SJCRH30 (cell line): ENCODE results near the gene GJB4. TPM values are rescaled to one million over a fixed set of nuclear protein-coding genes. Genes with fewer than 3 reads are reported as not detected.
"Not testable (repeated sequence)": the region's sequence is repeated elsewhere in the genome, so short reads cannot be mapped to it uniquely, and the experiment has no call there.

ENCODE experiments used
- DNase-seq, 2 experiments: peaks; one replicate each; pipeline ENCODE4 v3.0.0-alpha.2; 2015 to 2020
- H3K27ac ChIP-seq: fragments of 250-450 bp; sonication (Bioruptor Pico); 2 replicates; pipeline ENCODE4 v1.5.1; 2020; ENCODE audit warnings: mild to moderate bottlenecking, moderate library complexity
- H3K27me3 ChIP-seq: fragments of 250-450 bp; sonication (Bioruptor Pico); 2 replicates; pipeline ENCODE4 v1.5.1; 2020; ENCODE audit warnings: mild to moderate bottlenecking, moderate library complexity
- H3K36me3 ChIP-seq: fragments of 250-450 bp; sonication (Bioruptor Pico); 2 replicates; pipeline ENCODE4 v1.5.1; 2020; ENCODE audit warnings: mild to moderate bottlenecking, moderate library complexity
- H3K4me1 ChIP-seq: fragments of 250-450 bp; sonication (Bioruptor Pico); 2 replicates; pipeline ENCODE4 v1.5.1; 2020; ENCODE audit warnings: mild to moderate bottlenecking, moderate library complexity
- H3K4me3 ChIP-seq: fragments of 250-450 bp; sonication (Bioruptor Pico); 2 replicates; pipeline ENCODE4 v1.5.1; 2020; ENCODE audit warnings: mild to moderate bottlenecking, moderate library complexity
- H3K9me3 ChIP-seq: fragments of 250-450 bp; sonication (Bioruptor Pico); replicated peaks from 2 replicates; pipeline ENCODE4 v1.5.1; 2020; ENCODE audit warnings: mild to moderate bottlenecking, moderate library complexity
- total RNA-seq: library from RNA; depleted of rRNA; stranded (reverse); fragments of >200 nt; shearing (Covaris generic); gene quantifications from 2 replicates; pipeline ENCODE4 v1.2.3, GENCODE V29; 2014; rRNA removed

The GJB4 gene
- total RNA-seq, 1 experiment from 2014 or later, result not detected

GRCh38 chr1:34792868-34793727, 33.6 kb downstream of the GJB4 start, which contains the start of gene GJA4:
Gene GJA4 (plus strand): TSS chr1:34792999. CDS start chr1:34794214, 1,215 bp downstream.
- Histone ChIP-seq H3K4me1 (no peaks in the 10 kb centered on the region), H3K4me3 (no peak within 1 kb of the TSS)

DNA sequence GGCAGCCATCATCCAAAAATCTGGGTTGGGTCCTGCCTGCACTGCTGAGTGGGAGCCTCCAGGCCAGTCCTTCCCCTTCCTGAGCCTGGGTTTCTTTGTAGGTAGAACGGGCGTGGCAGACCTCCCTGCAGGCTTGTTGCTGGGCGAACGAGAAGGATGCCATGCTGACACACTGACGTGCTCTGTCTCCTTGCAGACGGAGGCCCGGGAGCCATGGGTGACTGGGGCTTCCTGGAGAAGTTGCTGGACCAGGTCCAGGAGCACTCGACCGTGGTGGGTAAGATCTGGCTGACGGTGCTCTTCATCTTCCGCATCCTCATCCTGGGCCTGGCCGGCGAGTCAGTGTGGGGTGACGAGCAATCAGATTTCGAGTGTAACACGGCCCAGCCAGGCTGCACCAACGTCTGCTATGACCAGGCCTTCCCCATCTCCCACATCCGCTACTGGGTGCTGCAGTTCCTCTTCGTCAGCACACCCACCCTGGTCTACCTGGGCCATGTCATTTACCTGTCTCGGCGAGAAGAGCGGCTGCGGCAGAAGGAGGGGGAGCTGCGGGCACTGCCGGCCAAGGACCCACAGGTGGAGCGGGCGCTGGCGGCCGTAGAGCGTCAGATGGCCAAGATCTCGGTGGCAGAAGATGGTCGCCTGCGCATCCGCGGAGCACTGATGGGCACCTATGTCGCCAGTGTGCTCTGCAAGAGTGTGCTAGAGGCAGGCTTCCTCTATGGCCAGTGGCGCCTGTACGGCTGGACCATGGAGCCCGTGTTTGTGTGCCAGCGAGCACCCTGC, 34.7 kb downstream of the GJB4 start:
- Histone ChIP-seq H3K27me3 (peaks cover 3% of the 10 kb centered on the region; the same call in 1 of the 2 replicates), H3K4me1 (no peaks in the 10 kb centered on the region), H3K9me3 (no peaks in the 10 kb centered on the region), H3K27ac (no peak overlapping the region), H3K4me3 (no peak overlapping the region), H3K36me3 (no peaks in the 10 kb centered on the region)
- no peak for DNase-seq

More at GRCh38 chr1:34792868-34793727, 33.6 kb downstream of the GJB4 start, which contains the start of gene GJA4:
- Histone ChIP-seq H3K27ac (no peak within 1 kb of the TSS), H3K27me3 (peaks cover 3% of the 10 kb centered on the region; the same call in 1 of the 2 replicates), H3K9me3 (no peaks in the 10 kb centered on the region), H3K36me3 (no peaks in the 10 kb centered on the region)
- no peak for DNase-seq

DNA sequence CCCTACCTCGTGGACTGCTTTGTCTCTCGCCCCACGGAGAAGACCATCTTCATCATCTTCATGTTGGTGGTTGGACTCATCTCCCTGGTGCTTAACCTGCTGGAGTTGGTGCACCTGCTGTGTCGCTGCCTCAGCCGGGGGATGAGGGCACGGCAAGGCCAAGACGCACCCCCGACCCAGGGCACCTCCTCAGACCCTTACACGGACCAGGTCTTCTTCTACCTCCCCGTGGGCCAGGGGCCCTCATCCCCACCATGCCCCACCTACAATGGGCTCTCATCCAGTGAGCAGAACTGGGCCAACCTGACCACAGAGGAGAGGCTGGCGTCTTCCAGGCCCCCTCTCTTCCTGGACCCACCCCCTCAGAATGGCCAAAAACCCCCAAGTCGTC, 35.2 kb downstream of the GJB4 start:
- Histone ChIP-seq H3K27me3 (peaks cover 3% of the 10 kb centered on the region; the same call in 1 of the 2 replicates), H3K36me3 (no peaks in the 10 kb centered on the region), H3K27ac (no peak overlapping the region), H3K4me3 (no peak overlapping the region), H3K4me1 (no peaks in the 10 kb centered on the region), H3K9me3 (no peaks in the 10 kb centered on the region)
- DNase-seq, result no peak

DNA sequence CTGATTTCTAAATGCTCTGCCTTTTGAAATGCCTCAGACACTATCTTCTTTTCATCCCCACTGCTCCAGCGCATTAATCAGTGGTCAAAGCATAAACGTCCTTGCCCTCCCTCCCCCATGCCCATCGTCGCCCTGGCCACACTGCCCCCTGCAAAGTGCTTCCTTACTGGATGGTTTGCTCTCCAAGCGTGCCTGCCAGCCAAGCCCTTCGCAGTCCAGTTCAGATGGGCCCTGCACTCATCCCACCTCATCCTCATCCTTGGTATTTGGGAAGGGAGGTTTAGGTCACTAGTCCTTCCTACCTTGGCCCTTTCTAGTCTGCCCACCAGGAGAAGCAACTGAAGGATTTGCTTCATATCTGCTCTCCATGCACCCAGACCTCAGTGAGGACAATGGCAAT, 36.4 kb downstream of the GJB4 start:
- DNase-seq, result no peak
- Histone ChIP-seq H3K4me1 (no peaks in the 10 kb centered on the region), H3K36me3 (no peaks in the 10 kb centered on the region), H3K4me3 (no peak overlapping the region), H3K27me3 (peaks cover 3% of the 10 kb centered on the region; the same call in 1 of the 2 replicates), H3K9me3 (no peaks in the 10 kb centered on the region), H3K27ac (no peak overlapping the region)

DNA sequence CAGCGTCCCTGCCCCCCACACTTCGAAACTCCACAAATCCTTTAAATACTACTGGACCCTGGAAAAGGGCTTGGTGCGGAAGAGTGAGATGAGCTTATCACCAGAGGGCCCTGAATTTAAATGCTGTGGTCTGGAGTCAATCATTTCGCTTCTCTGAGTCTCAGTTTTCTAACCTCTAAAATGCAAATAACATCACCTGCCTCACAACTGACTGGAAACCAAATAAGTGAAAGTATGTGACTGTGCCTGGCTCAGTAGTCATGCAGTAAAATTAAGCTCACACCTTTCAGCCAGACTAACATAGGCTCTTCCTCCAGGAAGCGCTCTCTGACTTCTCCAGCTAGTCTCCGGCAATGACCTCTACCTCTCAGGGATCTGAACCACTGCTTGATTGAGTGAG, 37.5 kb downstream of the GJB4 start:
- DNase-seq, result no peak
- Histone ChIP-seq H3K4me3 (no peak overlapping the region), H3K36me3 (no peaks in the 10 kb centered on the region), H3K4me1 (no peaks in the 10 kb centered on the region), H3K9me3 (no peaks in the 10 kb centered on the region), H3K27me3 (peaks cover 8% of the 10 kb centered on the region; the same call in 1 of the 2 replicates), H3K27ac (no peak overlapping the region)

- Histone ChIP-seq H3K4me1 (no peaks in the 10 kb centered on the region), H3K4me3 (no peak overlapping the region), H3K36me3 (no peaks in the 10 kb centered on the region), H3K9me3 (no peaks in the 10 kb centered on the region), H3K27ac (no peak overlapping the region), H3K27me3 (peaks cover 10% of the 10 kb centered on the region; the same call in 1 of the 2 replicates)
- DNase-seq, result no peak
Measured at GRCh38 chr1:34800214-34800613, 40.7 kb downstream of the GJB4 start.

- no peak overlapping the region for H3K27ac ChIP-seq
- no peak overlapping the region for H3K4me3 ChIP-seq
- no peaks in the 10 kb centered on the region for H3K4me1 ChIP-seq
- H3K27me3 ChIP-seq, result peaks cover 8% of the 10 kb centered on the region; the same call in 1 of the 2 replicates
- H3K36me3 ChIP-seq, result no peaks in the 10 kb centered on the region
- H3K9me3 ChIP-seq, result no peaks in the 10 kb centered on the region
- no peak for DNase-seq
Measured at GRCh38 chr1:34803770-34804169, 44.2 kb downstream of the GJB4 start.

DNA sequence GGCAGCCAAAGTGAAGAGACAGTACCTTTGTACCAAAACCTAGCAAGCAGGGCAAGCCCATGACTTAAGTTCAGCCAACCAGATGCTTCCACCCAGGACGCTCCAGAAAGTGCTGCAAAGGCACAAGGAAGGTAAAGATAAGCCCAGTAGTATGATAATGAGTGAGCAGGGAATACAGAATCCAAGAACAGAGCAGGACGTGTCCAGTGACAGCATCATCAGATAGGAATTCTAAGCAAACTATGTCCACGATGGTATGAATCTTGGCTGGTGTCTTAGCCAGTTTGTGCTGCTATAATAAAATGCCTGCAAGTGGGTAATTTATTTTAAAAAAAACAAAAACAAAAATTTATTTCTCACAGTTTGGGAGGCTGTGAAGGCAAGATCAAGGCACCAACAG, 46.9 kb downstream of the GJB4 start:
- Histone ChIP-seq H3K4me3 (no peak overlapping the region), H3K27me3 (0 out of 2 replicates have a peak, but pooled peaks cover 3% of the 10 kb centered on the region), H3K27ac (no peak overlapping the region), H3K4me1 (no peaks in the 10 kb centered on the region), H3K36me3 (no peaks in the 10 kb centered on the region), H3K9me3 (no peaks in the 10 kb centered on the region)
- no peak for DNase-seq

GRCh38 chr1:34808051-34808810, 48.7 kb downstream of the GJB4 start:
- DNase-seq, result no peak
- H3K27me3 ChIP-seq, result 0 out of 2 replicates have a peak, but pooled peaks cover 3% of the 10 kb centered on the region
- H3K4me1 ChIP-seq, result no peaks in the 10 kb centered on the region
- no peak overlapping the region for H3K4me3 ChIP-seq
- H3K9me3 ChIP-seq, result no peaks in the 10 kb centered on the region
- H3K36me3 ChIP-seq, result no peaks in the 10 kb centered on the region
- no peak overlapping the region for H3K27ac ChIP-seq

DNA sequence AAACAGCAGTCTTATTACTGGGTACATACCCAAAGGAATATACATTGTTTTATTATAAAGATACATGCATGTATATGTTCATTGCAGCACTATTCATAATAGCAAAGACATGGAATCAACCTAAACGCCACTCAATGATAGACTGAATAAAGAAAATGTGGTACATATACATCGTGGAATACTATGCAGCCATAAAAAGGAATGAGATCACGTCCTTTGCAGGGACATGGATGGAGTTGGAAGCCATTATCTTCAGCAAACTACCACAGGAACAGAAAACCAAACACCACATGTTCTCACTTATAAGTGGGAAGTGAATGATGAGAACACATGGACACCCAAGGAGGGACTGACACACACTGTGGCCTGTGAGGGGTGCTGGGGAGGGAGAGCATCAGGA, 51.2 kb downstream of the GJB4 start:
- not testable (repeated sequence) for H3K4me3 ChIP-seq, DNase-seq

More for the DNA sequence above, 51.2 kb downstream of the GJB4 start:
- H3K36me3 ChIP-seq, H3K4me1 ChIP-seq, H3K27ac ChIP-seq, H3K9me3 ChIP-seq, H3K27me3 ChIP-seq: not testable (repeated sequence)

Other genes with a start within 250 kb of the GJB4 start
- not detected in 2 replicates for gene GJB5, start 4.7 kb upstream of the GJB4 start, total RNA-seq
- gene GJB3, start 21.5 kb downstream of the GJB4 start, total RNA-seq, result not detected in 2 replicates
- not detected in 2 replicates for gene GJA4, start 33.3 kb downstream of the GJB4 start, total RNA-seq
- 33.4 and 34.4 TPM in 2 replicates for gene SMIM12, start 100.0 kb downstream of the GJB4 start, total RNA-seq
- gene DLGAP3, start 169.9 kb downstream of the GJB4 start, total RNA-seq, result 0.81 and 0.89 TPM in 2 replicates
- 18.0 and 19.8 TPM in 2 replicates for gene TMEM35B, start 225.6 kb downstream of the GJB4 start, total RNA-seq